HG03175 (cell line): ENCODE measurements around the gene PLXNA1.
A peak's percentile ranks its signal among the peaks of the same experiment; 100 is the strongest.

Experiments
- ATAC-seq: cut with Tn5 transposase; IDR thresholded peaks from one replicate; pipeline ENCODE4 v1.9.1; 2021; ENCODE audit warnings: mild to moderate bottlenecking, moderate library complexity; ENCODE audit not compliant: unreplicated experiment

The PLXNA1 gene

DNA sequence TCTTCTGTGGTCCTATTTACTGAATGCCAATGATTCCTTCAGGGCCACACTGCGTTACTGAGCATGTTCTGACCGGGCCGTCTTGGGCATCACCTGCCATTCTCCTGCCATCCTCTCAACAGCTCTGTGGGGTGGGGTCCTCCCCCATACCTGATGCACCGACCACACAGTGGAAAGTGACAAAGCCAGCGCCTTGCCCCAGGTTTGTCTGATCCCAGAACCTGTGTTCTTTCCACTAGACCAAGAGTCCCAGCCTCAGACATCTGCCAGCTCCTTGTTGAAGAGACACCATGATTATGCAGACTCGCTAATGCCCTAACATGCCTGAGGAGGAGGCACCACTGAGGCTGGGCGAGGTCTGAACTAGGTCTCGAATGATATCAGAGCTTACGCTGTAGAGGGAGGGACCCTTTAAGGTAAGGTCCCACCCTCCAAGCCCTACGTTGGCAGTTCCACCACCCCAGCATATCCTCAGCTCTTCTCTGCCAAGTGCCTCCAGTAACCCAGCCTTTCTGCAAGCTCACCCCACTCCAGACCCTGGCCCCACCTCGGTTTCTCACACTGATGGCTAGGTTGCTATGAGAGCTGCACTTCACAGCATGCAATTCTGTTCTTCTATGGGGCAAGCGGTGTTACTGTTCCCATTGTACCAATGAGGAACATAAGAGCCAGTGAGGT, 29.8 kb upstream of the PLXNA1 start:
- no peak for ATAC-seq

- peak; percentile 50 for ATAC-seq
These were observed 28.6 kb upstream of the PLXNA1 start for GRCh38 chr3:126954141-126954842.

DNA sequence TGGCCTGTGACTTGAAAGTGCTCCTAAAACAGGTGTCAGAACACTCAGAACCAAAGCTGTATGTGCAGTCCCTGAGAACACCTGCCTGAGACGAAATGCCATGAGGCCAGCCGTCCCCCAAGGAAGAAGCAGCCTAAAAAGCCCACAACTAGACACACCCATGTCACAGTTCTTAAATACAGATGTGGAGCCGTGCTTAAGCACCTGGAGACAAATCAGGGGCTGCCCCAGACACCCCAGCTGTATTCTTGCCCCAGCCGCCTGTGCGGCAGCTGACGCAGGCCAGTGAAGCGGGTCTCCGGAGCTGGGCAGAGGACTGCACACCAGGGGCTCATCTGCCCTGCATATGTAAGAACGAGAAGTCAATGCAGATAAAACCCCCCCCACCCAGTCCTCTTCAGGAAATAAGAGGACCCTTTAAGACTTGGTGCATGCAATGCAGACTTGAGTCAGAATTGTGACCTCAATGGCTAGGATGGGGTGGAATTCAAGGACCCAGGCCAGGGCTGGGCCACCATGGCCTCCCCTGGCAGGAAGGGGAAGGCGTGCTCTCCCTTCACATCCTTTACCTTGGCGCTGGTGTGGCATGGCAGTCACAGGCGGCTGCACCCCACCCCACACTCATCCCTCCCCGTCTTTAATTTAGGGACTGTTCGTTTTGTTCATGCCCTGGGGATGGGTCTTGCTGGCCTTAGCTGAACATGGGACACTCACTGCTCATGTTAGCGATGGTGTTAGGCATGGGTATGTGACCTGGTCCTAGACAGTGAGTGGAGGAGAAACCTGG, 27.7 kb upstream of the PLXNA1 start:
- peak; percentile 69 for ATAC-seq

DNA sequence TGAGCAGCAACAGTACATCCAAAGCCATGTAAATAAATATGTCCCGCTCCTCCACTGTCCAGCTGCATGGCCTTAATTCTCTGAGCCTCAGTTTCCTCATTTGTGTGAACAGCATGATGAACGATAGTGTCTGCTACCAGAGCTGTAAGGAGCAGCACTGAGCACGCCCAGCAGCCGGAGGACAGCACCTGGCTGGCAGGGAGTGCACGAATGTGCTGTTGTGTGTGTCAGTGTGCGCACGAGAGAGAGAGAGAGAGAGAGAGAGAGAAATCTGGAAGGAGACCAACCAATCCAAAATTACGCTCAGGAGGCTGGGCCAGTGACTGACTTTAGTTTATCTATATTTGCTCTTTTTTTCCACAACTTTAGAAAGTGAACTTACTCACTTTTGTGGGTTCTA, 26.6 kb upstream of the PLXNA1 start:
- no peak for ATAC-seq

GRCh38 chr3:126956866-126957650, 25.9 kb upstream of the PLXNA1 start:
- no peak for ATAC-seq

DNA sequence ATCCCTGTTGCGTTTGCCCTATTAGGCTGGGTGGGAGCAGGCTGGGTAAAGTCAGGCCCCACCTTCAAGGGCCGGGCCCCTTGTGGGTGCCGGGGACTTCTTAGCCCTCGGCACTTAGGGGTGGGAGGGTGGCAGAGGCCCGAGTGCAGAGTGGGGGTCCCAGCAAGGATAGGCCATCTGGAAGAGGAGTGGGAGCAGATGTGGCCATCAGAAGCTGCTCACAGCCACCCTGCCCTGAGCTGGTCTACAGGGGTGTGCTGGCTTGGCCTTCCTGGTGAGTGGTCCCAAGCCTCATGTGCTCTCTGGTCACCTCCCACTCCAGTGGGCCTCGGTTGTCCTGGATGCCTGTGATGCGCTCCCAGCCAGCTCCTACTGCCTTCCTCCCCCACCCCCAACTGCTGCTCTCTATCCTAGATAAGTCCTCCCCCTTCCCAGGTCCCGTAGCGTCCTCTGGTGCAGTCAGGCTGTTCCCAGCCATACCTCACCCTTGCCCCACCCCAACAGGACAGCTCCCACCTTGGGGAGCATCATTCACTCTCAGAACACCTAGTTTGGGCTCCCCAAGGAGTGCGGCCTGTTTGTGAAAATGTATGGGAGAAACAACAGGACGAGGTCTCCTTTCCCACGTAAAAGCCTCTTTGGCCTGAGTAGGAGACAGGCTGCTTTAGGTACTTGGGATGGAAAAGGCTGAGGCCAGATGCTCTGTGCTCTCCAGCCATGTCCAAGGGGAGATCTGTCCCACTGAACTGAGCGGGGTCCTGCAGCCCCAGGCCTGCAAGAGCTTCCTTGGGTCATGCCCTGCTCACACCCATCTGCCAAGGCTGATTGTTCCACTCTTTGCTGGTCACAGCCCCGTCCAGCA, 24.9 kb upstream of the PLXNA1 start:
- no peak for ATAC-seq

DNA sequence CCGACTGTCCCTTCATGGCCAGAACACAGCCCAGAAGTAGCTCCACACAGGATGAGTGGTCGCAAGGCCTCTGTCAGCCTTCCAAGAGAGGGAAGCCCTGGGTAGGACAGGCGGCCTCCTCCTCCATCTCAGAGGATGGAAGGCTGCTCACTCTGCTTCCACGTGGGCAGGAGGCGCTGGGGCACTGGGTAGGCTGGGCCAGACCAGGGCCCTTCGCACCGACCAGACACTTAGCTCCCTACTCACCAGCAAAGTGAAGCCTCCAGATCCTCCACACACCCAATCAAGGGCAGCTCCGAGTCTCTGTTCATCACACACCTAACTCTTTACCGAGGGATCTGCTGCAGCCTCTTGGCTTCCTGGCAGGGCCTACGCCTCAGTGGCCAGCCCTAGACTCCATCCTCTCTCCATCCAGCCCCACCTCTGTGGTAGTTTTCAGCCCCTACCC, 24.3 kb upstream of the PLXNA1 start:
- no peak for ATAC-seq

DNA sequence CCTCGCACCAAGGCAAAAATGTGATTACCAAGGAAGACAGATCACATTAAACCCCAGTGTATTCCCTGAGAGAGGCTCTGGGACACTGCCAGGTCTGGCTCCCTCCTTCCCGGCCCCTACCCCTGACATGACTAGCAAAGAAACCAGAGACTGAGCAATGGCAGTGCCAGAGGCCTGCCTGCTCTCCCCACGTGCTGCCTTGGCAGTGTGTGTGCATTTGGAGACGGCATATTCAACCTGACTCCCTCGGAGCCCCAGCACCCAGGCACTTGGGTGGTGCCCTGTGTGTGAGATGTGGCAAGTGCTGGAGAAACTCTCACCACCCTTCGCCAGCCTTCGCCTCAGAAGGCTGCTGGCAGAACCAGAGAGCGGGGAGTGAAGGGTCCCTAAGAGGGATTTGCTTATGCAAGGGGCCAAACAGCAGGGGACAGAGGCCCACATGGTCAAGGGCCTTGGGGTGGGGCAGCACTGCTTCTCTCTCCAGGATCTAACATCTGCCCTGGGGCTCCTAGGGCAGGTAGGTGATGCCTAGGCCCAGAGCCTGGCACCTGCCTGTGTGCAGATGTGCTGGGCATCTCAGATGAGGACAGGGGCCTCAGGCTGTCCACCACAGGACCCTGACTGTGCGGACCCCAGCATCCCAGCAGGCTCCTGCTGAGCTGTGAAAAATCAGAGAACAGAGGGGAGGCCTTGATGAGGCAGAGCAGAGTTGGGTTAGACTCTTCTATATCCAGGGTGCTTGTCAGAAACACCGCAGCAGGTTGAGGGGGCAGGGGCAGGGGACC, 23.6 kb upstream of the PLXNA1 start:
- ATAC-seq, result no peak

DNA sequence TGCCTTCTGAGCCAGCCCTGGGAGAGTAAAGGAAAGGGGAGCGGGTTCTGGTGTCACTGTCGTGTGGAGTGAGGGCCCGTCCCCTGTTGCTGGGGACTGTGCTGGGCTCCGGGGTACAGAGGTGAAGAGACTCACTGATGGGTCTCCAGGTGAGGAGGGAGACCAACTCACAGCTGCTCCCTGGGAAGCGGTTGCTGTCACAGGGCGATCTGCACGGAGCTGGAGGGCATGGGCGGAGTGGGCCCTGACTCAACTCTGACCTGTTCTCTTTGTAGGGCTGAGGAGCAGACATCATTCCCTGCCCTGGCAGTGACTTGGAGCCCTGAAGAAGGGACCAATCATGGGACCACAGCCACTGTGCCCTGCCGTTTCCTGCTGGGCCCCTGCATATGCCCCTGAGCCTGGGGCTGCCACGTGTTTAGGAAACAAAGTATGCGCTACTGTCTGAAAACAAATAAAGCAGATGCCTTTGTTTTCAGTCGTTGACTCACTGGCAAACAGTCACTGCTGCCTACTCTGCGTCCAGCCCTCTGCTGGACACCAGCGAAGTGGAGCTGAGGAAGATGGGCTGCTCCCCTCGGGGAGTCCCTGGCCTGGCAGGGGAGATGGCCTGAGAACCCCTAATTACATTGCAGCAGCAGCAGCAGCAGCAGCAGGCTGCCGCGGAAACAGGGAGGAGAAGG, 22.9 kb upstream of the PLXNA1 start:
- ATAC-seq, result no peak

DNA sequence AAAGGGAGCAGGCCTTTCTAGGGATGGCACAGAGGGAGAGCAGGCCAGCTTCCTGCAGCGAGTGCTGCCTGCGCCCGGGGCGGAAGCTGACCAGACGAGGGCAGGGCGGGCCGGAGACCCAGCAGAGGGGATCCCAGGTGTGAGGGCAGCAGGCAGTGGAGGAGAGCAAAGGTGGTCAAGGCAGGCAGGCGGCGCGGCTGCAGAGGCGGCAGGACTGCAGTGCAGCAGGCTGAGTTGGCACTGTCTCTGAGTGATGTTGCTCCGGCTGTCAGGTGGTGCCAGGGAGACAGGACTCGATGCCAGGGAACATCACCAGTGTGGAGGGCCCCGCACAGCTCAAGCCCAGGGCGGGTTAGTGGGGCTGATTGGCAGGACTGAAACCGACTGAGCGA, 22.3 kb upstream of the PLXNA1 start:
- ATAC-seq, result no peak

GRCh38 chr3:126961191-126961790, 21.6 kb upstream of the PLXNA1 start:
- no peak for ATAC-seq

GRCh38 chr3:126961791-126962461, 21.0 kb upstream of the PLXNA1 start:
- no peak for ATAC-seq

DNA sequence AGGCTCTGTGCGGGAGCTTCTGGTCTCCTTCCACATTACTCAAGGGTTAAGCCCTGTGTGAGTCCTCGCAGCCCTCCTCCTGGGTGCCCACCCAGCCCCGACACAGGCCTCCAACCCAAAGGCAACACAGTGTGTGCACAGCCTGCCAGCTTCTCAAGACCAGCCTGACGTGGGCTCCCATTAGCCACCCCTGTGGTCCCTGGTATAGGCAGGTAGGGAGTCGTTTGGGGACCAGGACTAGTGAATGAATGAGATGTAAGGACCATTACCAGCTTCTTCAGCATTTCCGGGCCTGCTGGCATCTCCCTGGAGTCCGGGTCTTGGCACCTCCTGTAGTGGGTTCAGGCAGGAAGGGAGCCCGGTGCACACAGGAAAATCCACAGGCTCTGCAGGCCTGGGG, 20.2 kb upstream of the PLXNA1 start:
- no peak for ATAC-seq

GRCh38 chr3:126963261-126964190, 19.4 kb upstream of the PLXNA1 start:
- ATAC-seq, result no peak

GRCh38 chr3:126964261-126964660, 18.7 kb upstream of the PLXNA1 start:
- no peak for ATAC-seq

DNA sequence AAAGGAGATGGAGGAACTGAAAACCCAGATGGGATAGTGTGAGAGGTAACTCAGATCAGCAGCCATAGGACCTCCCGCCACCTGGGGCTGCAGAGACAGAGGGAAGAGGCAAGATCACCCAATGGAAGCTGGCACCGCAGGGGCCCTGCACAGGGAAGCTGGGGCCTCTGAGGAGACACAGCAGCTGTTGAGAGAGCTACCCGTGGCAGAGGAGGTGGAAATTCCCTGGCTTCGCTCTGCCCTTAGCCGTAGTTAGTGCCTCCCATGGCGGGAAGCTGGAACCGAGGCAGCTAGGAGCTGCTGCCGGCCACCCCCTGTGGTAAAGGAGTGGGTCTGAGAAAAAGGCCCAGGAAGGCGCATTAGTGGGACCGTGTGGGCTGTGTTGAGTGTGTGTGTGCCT, 18.0 kb upstream of the PLXNA1 start:
- no peak for ATAC-seq
